IPS-18a (cell line): ENCODE measurements around the gene ARHGAP29.

ENCODE experiments used
- H3K27ac ChIP-seq: one replicate; pipeline ENCODE4 v1.5.1; 2013; ENCODE audit warnings: low read length
- H3K27me3 ChIP-seq: one replicate; pipeline ENCODE4 v1.6.1; 2013; ENCODE audit warnings: mild to moderate bottlenecking, low read length; ENCODE audit not compliant: control insufficient read depth, insufficient read depth
- H3K36me3 ChIP-seq: one replicate; pipeline ENCODE4 v1.6.1; 2013; ENCODE audit warnings: low read depth, low read length; ENCODE audit not compliant: control insufficient read depth
- H3K4me1 ChIP-seq: one replicate; pipeline ENCODE4 v1.6.1; 2013; ENCODE audit warnings: low read depth, low read length; ENCODE audit not compliant: control insufficient read depth
- H3K4me3 ChIP-seq: one replicate; pipeline ENCODE4 v1.5.1; 2013; ENCODE audit warnings: low read length
- H3K9ac ChIP-seq: one replicate; pipeline ENCODE4 v1.6.1; 2013; ENCODE audit warnings: mild to moderate bottlenecking, low read length, moderate library complexity
- H3K9me3 ChIP-seq: one replicate; pipeline ENCODE4 v1.6.1; 2013; ENCODE audit warnings: low read depth, low read length; ENCODE audit not compliant: control insufficient read depth

The ARHGAP29 gene

DNA sequence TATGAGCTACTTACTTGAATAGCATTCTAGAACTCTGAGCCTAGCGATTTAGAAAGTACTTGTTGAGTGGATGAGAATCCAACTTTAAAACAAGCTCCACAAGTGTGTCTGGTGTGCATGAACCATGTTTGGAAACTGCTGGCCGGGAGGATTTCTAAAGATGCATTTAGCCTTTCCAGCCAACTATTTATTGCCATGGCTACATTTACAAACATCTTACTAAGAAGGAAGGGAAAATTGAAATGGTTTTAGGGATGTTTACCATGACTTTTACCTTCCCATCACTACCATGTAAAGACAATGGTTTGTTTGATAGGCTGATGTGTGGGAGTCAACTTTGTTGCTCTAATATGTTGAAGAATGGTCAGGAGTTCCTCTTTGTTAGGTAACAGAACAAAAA lies 37.7 kb upstream of the ARHGAP29 start:
- Histone ChIP-seq H3K4me1 (no peaks in the 10 kb centered on the region), H3K27ac (no peak overlapping the region), H3K4me3 (no peak overlapping the region), H3K36me3 (no peaks in the 10 kb centered on the region), H3K9ac (no peak overlapping the region), H3K9me3 (no peaks in the 10 kb centered on the region), H3K27me3 (no peaks in the 10 kb centered on the region)

DNA sequence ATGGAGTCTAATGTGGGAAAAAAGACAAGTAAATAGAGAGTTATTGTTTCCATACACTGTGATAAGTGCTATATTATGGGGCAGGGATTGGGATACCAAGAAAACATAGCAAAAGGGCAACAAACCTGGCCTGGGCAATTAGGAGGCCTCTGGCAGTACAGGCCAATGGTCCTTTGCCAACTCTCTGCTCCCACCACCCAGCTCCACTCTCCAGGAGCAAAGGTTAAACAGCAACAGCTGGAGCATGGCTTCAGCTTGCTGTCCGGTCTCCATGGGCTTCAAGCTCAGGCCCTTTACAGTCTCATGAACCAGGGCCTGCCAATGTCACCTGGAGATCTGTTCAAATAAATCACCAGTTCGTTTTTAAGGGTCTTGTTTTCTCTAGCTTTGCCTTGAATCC lies 37.2 kb upstream of the ARHGAP29 start:
- Histone ChIP-seq H3K4me3 (no peak overlapping the region), H3K36me3 (no peaks in the 10 kb centered on the region), H3K27ac (no peak overlapping the region), H3K4me1 (no peaks in the 10 kb centered on the region), H3K27me3 (no peaks in the 10 kb centered on the region), H3K9ac (no peak overlapping the region), H3K9me3 (no peaks in the 10 kb centered on the region)

DNA sequence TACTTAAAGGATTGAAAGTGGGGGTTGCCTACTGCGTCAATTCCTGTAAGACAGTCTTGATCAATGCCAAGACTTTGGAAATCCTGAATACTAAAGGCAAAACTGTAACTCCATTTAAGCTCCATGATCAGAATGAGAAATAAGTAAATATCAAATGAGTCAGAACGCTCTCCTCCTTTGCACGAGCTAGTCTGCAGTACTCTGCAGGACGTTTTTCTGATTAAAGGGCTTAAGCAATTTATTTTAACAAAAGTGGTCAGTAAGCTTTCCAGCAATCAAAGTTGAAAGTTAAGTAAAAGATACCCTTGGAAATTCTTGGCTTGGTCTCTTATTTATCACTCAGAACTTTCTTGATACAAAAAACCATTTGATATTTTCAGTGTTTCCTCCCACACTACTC lies 35.7 kb upstream of the ARHGAP29 start:
- Histone ChIP-seq H3K27ac (no peak overlapping the region), H3K4me1 (no peaks in the 10 kb centered on the region), H3K9me3 (no peaks in the 10 kb centered on the region), H3K9ac (no peak overlapping the region), H3K4me3 (no peak overlapping the region), H3K36me3 (no peaks in the 10 kb centered on the region), H3K27me3 (no peaks in the 10 kb centered on the region)

DNA sequence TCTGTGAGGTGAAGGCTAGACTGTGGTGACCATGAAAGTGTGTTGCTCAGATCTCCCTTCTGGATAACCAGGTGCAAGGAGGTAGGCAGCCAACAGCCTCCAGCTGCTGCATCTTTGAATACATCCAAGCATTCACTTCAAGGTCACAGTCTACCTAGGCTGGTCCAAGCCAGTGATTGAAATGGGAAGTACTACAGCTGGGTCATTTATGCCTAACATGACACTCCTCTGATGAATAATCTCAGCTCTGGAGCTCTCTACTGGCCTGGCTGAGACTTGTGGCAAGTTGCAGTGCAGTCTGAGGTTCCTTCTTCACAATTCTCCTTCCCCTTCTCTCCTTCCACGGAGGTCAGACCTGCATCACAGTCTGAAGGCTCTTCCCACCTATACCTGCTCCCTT lies 35.0 kb upstream of the ARHGAP29 start:
- H3K27me3 ChIP-seq = no peaks in the 10 kb centered on the region
- H3K36me3 ChIP-seq = no peaks in the 10 kb centered on the region
- H3K9me3 ChIP-seq = no peaks in the 10 kb centered on the region
- no peak overlapping the region for H3K9ac ChIP-seq
- no peaks in the 10 kb centered on the region for H3K4me1 ChIP-seq
- no peak overlapping the region for H3K27ac ChIP-seq
- H3K4me3 ChIP-seq = no peak overlapping the region

DNA sequence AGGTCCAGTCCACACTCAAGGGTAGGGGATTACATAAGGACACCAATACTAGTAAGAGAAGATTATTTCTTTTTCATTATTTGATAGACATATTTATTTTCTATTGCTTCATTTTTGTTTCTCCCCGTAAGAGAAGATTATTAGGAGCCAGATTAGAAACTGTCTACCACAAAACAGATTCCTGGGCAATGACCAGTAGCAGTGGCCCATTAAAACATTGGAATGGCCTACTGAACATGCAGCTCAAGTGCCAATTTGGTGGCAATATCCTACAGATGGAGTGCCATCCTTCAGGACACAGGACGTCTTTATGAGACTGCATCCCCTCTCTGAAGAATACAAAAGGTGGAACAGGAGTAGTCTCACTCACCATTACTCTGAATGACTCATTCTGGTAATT lies 34.0 kb upstream of the ARHGAP29 start:
- H3K27ac ChIP-seq = no peak overlapping the region
- H3K4me3 ChIP-seq = no peak overlapping the region
- H3K27me3 ChIP-seq = no peaks in the 10 kb centered on the region
- no peaks in the 10 kb centered on the region for H3K4me1 ChIP-seq
- no peaks in the 10 kb centered on the region for H3K9me3 ChIP-seq
- no peaks in the 10 kb centered on the region for H3K36me3 ChIP-seq
- H3K9ac ChIP-seq = no peak overlapping the region

DNA sequence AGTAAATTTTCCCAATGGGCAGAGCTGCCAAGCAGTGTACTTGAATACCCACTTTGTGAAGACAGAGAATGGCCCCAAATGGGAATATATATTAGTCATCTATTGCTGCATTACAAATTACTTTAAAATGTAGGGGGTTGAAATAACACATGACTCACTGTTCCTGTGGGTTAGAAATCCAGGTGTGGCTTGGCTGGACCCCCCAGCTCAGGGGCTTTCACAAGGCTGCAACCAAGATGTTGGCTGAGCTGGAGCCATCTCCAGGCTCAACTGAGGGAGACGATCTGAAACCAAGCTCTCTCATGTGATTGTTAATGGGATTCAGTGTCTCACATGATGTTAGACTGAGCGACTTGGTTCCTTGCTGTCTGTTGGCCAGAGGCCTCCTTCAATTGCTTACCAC lies 33.4 kb upstream of the ARHGAP29 start:
- no peak overlapping the region for H3K4me3 ChIP-seq
- no peaks in the 10 kb centered on the region for H3K9me3 ChIP-seq
- no peak overlapping the region for H3K27ac ChIP-seq
- no peak overlapping the region for H3K9ac ChIP-seq
- H3K36me3 ChIP-seq = no peaks in the 10 kb centered on the region
- H3K27me3 ChIP-seq = no peaks in the 10 kb centered on the region
- no peaks in the 10 kb centered on the region for H3K4me1 ChIP-seq

DNA sequence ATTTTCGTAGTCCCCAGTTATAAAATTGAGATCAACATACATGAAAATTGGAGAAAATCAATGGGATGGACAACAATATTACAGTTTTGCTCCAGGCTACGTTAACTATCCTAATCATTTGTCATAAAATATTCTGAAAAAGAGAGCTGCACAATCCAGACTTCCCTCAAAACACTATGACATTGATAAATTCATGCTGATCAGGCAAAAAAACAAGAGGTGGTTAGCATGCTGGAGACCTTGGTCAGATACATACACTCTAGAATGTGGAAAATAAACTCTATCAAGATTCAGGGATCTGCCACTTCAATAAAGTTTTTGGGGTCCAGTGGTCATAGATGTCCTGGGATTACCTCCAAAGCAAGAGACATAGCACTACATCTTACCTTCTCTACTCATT lies 32.5 kb upstream of the ARHGAP29 start:
- H3K9ac ChIP-seq = no peak overlapping the region
- no peaks in the 10 kb centered on the region for H3K4me1 ChIP-seq
- no peaks in the 10 kb centered on the region for H3K36me3 ChIP-seq
- H3K27ac ChIP-seq = no peak overlapping the region
- H3K4me3 ChIP-seq = no peak overlapping the region
- H3K27me3 ChIP-seq = no peaks in the 10 kb centered on the region
- H3K9me3 ChIP-seq = no peaks in the 10 kb centered on the region

DNA sequence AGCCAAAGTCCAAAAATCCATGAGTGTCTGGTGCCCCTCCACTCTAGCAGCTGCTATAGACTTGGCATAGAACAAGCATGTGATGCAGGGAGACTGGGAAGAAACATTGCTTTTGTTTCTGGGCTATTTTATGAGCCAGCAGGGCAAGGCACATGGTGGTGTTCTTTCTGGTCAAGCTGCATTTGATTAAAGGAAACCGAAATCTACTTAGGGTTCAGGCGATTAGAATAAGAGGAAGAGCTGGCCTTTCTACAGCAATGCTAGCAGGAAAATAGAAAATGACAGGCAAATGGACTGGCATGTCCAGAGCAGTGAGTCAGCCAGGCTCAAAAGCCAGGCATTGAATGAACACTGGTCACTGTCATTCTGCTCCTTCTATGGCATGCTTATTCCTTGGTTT lies 28.5 kb upstream of the ARHGAP29 start:
- no peak overlapping the region for H3K27ac ChIP-seq
- no peaks in the 10 kb centered on the region for H3K9me3 ChIP-seq
- peaks cover 32% of the 10 kb centered on the region for H3K27me3 ChIP-seq
- no peaks in the 10 kb centered on the region for H3K36me3 ChIP-seq
- no peak overlapping the region for H3K4me3 ChIP-seq
- no peak overlapping the region for H3K9ac ChIP-seq
- H3K4me1 ChIP-seq = no peaks in the 10 kb centered on the region

DNA sequence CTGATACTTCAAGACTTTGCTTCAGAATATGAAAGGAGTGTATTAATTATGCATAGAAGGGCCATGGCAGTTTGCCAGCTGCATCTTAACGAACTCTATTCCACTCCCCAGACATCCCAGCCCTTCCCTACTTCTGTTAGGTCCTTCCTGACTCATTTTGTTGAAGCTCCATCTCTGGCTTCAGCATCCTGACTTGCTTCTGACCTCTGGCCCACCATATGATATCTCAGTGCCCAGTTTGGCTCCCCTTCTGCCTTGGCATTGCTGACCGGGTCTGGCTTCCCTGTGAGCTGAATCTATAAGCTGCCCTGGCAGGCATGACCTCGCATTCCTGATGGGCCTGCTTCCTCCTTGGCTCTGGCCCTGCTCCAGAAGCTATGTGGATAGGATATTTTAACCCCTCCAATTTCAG lies 27.6 kb upstream of the ARHGAP29 start:
- Histone ChIP-seq H3K27ac (no peak overlapping the region), H3K9ac (no peak overlapping the region)

DNA sequence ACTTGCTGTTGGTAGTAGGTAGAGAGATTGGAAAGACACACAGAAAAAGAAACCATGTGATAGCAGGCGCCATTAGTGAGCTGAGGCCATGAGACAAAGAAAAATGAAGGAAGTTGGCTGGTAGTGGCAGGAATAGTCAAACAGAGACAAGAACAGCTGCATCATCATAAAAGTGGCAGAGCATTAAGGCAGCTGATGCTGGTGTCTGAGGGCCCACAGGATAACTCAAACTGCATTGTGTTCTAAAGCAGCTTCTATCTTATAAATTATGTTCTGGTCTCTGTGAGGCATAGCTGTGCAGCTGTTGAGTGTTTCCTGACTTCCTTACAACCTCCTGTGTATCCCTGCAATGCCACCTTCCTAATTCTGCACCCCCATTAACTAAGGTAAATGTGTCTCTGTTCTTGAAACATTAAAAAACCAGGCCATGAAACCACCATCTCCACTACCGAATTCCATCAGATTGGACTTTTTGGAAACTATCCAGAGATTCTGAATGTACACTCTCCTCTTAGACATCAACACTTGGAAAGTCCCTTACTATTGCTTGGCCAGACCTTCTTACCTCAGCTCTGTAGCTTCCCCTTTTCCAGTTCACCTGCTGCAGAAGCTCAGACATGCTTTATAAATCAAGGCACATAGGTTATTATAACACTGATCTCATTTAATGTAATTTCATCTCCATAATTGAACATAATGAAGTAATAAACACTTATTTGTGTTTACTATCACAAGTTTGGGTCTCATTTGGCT lies 23.4 kb upstream of the ARHGAP29 start:
- Histone ChIP-seq H3K36me3 (no peaks in the 10 kb centered on the region), H3K9ac (no peak overlapping the region), H3K27me3 (peaks cover 79% of the 10 kb centered on the region), H3K27ac (no peak overlapping the region), H3K9me3 (no peaks in the 10 kb centered on the region), H3K4me3 (no peak overlapping the region), H3K4me1 (peaks cover 4% of the 10 kb centered on the region)

More for the DNA sequence above, 27.6 kb upstream of the ARHGAP29 start:
- H3K4me3 ChIP-seq = no peak overlapping the region
- peaks cover 41% of the 10 kb centered on the region for H3K27me3 ChIP-seq
- H3K4me1 ChIP-seq = peaks cover under 1% of the 10 kb centered on the region
- no peaks in the 10 kb centered on the region for H3K9me3 ChIP-seq
- no peaks in the 10 kb centered on the region for H3K36me3 ChIP-seq

DNA sequence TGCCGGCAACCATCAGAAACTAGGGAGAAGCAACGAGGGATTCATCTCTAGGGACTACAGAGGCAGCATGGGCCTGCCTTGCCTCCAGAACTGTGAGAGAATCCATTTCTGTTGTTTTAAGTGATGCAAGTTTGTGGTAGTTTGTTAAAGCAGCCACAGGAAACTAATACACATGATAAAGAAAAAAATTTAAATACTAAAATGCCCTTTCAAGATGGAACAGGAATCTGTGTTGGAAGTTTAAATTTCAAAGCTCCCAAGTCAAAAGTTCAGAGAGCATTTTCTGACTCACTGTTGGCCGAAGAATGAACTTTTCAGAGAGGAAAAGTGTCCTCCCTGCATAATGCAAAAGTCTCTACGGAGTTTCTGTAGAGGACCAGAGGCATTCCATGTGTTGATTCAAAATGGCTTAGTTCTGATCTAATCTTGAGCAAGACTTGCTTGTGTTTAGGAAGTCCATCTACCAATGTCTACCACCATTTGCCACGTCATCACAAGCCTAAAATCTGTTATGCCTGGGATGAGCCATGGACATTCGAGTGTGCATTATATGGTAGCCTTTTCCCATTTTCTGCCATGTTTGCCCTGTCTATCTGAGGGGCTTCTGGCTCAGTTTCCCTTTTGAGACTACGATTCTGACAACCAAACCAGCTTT lies 22.4 kb upstream of the ARHGAP29 start:
- Histone ChIP-seq H3K4me1 (peaks cover 4% of the 10 kb centered on the region), H3K9ac (no peak overlapping the region), H3K4me3 (no peak overlapping the region), H3K27ac (no peak overlapping the region), H3K36me3 (no peaks in the 10 kb centered on the region), H3K27me3 (peaks cover 90% of the 10 kb centered on the region), H3K9me3 (no peaks in the 10 kb centered on the region)

DNA sequence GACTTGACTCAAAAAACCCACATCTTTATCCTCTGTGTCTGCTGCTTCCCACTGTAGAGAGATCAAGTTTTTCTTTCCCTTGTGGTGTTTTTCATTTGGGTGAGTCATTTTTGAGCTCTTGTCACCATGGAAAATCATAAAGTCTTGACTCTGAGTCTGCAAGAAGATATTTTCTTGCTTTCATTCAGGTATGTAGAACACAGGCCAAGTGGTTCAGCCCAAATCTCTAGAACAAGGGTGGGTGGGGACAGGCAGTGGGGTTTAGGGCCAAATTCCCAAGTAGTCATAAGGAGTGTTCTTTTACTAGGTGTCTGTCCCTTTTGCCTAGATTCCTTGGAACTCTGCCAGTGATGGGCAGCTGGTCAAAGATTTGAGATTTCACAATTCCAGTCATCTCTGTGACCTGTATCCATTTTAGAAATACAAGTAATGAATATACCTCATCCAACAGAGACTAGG lies 21.5 kb upstream of the ARHGAP29 start:
- no peak overlapping the region for H3K4me3 ChIP-seq
- H3K27ac ChIP-seq = no peak overlapping the region
- H3K9ac ChIP-seq = no peak overlapping the region
- H3K36me3 ChIP-seq = no peaks in the 10 kb centered on the region
- peaks cover 93% of the 10 kb centered on the region for H3K27me3 ChIP-seq
- no peaks in the 10 kb centered on the region for H3K9me3 ChIP-seq
- H3K4me1 ChIP-seq = peaks cover 4% of the 10 kb centered on the region
